ENCODE results near the gene RHOH.

- TF ChIP-seq CTCF (IDR thresholded peaks at IDR 0.05 in 8 of 11, conservative IDR thresholded peaks at IDR 0.05 in 3 of 11): no peak
- no peak for TF ChIP-seq POLR2AphosphoS5 (IDR thresholded peaks at IDR 0.05)
Measured at GRCh38 chr4:40202474-40202873, 5.6 kb downstream of the RHOH start.

All from spleen (tissue), 7 donors.